Measurements from ENCODE around the gene UBLCP1. TPM values are rescaled to one million over a fixed set of nuclear protein-coding genes. Genes with fewer than 3 reads are reported as not detected.
"Not testable (repeated sequence)": the region's sequence is repeated elsewhere in the genome, so short reads cannot be mapped to it uniquely, and the experiment has no call there.

UBLCP1 gene
- total RNA-seq, 4 donors from 2014 or later, result 14.9 to 21.1 (median 19.3) TPM

GRCh38 chr5:159273923-159274322, 10.8 kb downstream of the UBLCP1 start:
- no peak for DNase-seq
- H3K27ac ChIP-seq, result no peak overlapping the region
- no peaks in the 10 kb centered on the region for H3K4me1 ChIP-seq
- H3K27me3 ChIP-seq, result no peaks in the 10 kb centered on the region
- no peak overlapping the region for H3K4me3 ChIP-seq (replicated peaks in 1 of 3)
- no peaks in the 10 kb centered on the region for H3K9me3 ChIP-seq
- TF ChIP-seq CTCF (IDR thresholded peaks at IDR 0.05) (no peak), POLR2A (IDR thresholded peaks at IDR 0.05) (no peak)
- peaks cover 3 to 18% of the 10 kb centered on the region in 2 donors for H3K36me3 ChIP-seq
- intact Hi-C loops (cut with DNase I), result no loop called here

GRCh38 chr5:159274676-159275075, 11.6 kb downstream of the UBLCP1 start:
- Histone ChIP-seq H3K27ac (no peak overlapping the region), H3K36me3 (peaks cover 11 to 24% of the 10 kb centered on the region in 2 donors), H3K4me3 (replicated peaks in 1 of 3) (no peak overlapping the region), H3K27me3 (no peaks in the 10 kb centered on the region), H3K9me3 (no peaks in the 10 kb centered on the region), H3K4me1 (no peaks in the 10 kb centered on the region)
- no peak for TF ChIP-seq CTCF (IDR thresholded peaks at IDR 0.05)
- no peak for TF ChIP-seq POLR2A (IDR thresholded peaks at IDR 0.05)
- no peak for DNase-seq
- intact Hi-C loops (cut with DNase I), result no loop called here

GRCh38 chr5:159286420-159287035, 23.4 kb downstream of the UBLCP1 start:
- Histone ChIP-seq H3K9me3 (no peaks in the 10 kb centered on the region), H3K4me3 (replicated peaks in 1 of 3) (no peak overlapping the region), H3K27me3 (no peaks in the 10 kb centered on the region), H3K4me1 (no peaks in the 10 kb centered on the region), H3K27ac (no peak overlapping the region), H3K36me3 (peaks cover 0 to 5% of the 10 kb centered on the region in 2 donors)
- no peak for DNase-seq
- WGBS, 2 donors, result 57 to 60% methylated on average over 8 of the region's 8 CpGs
- intact Hi-C loops (cut with DNase I), result no loop called here
- no peak for TF ChIP-seq POLR2A (IDR thresholded peaks at IDR 0.05)
- peak in 4 of 6 experiments; percentile 17 to 39 (median 34) for TF ChIP-seq CTCF (IDR thresholded peaks at IDR 0.05)

GRCh38 chr5:159290741-159291140, 27.7 kb downstream of the UBLCP1 start:
- intact Hi-C loops (cut with DNase I), result no loop called here
- TF ChIP-seq POLR2A (IDR thresholded peaks at IDR 0.05), result no peak
- TF ChIP-seq CTCF (IDR thresholded peaks at IDR 0.05), result no peak

DNA sequence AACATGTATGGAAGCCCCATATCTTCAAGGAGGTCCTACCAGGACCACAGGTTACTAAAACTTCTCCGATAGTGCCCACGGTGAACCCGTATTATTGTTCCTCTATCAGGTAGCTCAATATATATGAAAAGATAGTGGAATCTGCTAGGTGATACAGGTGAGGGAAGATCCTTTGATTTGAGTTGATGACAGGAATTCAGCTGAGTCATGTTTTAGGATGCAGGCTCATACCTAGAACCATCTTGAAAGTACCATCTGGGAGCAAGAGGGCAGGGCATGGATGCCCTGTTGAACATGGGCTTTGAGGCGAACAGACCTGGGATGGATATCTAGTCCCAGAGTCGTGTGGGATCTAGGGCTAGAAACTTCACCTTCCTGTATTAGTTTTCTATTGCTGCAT, 31.8 kb downstream of the UBLCP1 start:
- Histone ChIP-seq H3K27ac (no peak overlapping the region), H3K4me1 (no peaks in the 10 kb centered on the region), H3K4me3 (replicated peaks in 1 of 3) (no peak overlapping the region), H3K27me3 (no peaks in the 10 kb centered on the region), H3K36me3 (no peaks in the 10 kb centered on the region), H3K9me3 (no peaks in the 10 kb centered on the region)
- DNase-seq, result no peak
- no peak for TF ChIP-seq POLR2A (IDR thresholded peaks at IDR 0.05)
- no peak for TF ChIP-seq CTCF (IDR thresholded peaks at IDR 0.05)
- WGBS, 2 donors, result 90 to 94% methylated on average over 5 of the region's 5 CpGs
- intact Hi-C loops (cut with DNase I), result no loop called here

More at GRCh38 chr5:159290741-159291140, 27.7 kb downstream of the UBLCP1 start:
- Histone ChIP-seq H3K27me3 (no peaks in the 10 kb centered on the region), H3K4me1 (no peaks in the 10 kb centered on the region), H3K9me3 (no peaks in the 10 kb centered on the region), H3K36me3 (no peaks in the 10 kb centered on the region), H3K27ac (no peak overlapping the region), H3K4me3 (replicated peaks in 1 of 3) (no peak overlapping the region)
- 85% methylated on average over 4 of the region's 4 CpGs for WGBS, 2 donors
- no peak for DNase-seq

GRCh38 chr5:159297300-159297699, 34.2 kb downstream of the UBLCP1 start:
- 94 to 95% methylated on average over 5 of the region's 5 CpGs for WGBS, 2 donors
- H3K9me3 ChIP-seq; H3K4me3 ChIP-seq (replicated peaks in 1 of 3); H3K27ac ChIP-seq; H3K27me3 ChIP-seq; DNase-seq; H3K4me1 ChIP-seq; intact Hi-C loops (cut with DNase I); H3K36me3 ChIP-seq: not testable (repeated sequence)

Data from thyroid gland (tissue), 4 donors.